ENCODE measurements around the gene POLR2L.

POLR2L gene

DNA sequence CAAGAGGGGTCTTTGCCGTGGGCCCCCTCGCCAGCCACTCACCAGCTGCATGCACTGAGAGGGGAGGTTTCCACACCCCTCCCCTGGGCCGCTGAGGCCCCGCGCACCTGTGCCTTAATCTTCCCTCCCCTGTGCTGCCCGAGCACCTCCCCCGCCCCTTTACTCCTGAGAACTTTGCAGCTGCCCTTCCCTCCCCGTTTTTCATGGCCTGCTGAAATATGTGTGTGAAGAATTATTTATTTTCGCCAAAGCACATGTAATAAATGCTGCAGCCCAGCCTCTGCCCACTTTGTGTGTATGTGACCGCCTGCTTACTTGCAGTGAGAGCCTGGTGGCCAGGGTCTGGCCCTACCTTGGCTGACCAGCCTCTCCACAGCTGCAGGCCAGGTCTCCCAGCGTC lies 17.4 kb downstream of the POLR2L start:
- no peak for DNase-seq

DNA sequence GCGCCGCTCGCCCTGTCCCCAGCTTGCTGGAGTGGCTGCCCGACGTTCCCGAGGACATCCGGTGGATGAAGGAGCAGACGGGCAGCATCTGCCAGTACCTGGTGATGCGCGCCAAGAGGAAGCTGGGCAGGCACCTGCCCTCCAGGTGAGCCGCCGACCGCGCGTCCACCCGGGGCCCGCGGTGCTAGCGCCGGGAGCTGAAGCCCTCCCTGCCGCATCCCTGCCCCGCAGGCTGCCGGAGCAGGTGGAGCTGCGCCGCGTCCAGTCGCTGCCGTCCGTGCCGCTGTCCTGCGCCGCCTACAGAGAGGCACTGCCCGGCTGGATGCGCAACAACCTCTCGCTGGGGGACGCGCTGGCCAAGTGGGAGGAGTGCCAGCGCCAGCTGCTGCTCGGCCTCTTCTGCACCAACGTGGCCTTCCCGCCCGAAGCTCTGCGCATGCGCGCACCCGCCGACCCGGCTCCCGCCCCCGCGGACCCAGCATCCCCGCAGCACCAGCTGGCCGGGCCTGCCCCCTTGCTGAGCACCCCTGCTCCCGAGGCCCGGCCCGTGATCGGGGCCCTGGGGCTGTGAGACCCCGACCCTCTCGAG lies 17.9 kb downstream of the POLR2L start:
- DNase-seq = peak; percentile 45

DNA sequence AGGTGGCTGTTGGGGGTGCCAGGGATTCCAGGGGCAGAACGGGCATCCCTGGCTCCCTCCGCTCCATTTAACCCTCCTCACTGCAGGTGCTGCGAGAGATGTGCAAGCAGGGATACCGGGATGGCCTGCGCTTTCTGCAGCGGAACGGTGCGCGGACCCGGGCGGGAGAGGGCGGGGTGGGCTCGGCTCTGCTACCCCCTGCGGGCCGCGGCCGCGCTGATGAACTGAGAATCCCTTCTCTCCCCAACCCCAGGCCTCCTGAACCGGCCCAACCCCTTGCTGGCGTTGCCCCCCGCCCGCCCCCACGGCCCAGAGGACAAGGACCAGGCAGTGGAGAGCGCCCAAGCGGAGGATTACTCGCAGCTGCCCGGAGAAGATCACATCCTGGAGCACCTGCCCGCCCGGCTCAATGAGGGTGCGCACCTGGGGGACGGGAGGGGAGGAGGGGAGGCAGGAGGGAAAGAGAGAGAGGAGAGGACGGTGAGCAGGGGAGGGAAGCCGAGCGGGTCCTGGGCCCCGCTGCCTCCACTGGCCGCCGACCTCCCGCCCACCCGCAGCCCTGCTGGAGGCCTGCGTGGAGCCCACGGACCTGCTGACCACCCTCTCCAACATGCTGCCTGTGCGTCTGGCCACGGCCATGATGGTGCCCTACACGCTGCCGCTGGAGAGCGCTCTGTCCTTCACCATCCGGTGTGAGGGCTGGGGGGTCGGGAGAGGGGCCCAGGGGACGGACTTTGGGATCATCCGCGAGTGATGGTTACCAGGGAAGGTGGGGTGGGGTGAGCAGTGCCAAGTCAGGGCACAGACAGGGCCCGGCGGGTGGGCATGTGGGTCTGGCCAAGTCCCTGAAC lies 18.7 kb downstream of the POLR2L start:
- DNase-seq = no peak

DNA sequence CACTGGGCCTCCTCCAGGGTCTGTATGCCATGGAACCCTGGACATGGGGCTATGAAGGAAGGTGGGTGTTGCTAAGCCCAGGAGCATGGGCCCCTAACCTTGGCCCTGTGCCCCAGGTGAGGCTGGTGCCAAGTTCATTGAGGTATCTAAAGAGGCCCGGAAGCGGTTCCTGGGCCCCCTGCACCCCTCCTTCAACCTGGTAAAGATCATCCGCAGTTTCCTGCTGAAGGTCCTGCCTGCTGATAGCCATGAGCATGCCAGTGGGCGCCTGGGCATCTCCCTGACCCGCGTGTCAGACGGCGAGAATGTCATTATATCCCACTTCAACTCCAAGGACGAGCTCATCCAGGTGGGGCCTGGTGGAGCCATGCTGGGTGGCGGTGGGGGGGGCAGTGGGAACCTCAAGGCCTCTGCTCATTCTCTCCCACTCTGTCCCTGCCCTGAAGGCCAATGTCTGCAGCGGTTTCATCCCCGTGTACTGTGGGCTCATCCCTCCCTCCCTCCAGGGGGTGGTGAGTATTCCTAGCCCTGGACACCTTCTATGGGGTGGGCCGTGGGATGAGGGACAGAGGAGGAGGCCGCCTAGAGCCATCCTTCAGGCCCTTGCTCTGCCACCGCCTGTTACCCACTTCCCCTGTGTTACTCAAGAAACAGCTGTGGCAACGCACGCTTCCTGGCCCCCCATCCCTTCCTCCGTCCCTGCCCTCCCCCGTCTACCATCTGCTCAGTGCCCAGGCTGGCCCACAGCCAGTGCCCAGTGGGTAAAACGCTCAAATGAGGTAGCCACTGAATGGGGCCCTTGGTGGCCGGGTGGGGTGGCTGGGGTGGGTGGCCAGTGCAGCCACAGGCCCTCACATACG lies 20.6 kb downstream of the POLR2L start:
- DNase-seq = no peak

DNA sequence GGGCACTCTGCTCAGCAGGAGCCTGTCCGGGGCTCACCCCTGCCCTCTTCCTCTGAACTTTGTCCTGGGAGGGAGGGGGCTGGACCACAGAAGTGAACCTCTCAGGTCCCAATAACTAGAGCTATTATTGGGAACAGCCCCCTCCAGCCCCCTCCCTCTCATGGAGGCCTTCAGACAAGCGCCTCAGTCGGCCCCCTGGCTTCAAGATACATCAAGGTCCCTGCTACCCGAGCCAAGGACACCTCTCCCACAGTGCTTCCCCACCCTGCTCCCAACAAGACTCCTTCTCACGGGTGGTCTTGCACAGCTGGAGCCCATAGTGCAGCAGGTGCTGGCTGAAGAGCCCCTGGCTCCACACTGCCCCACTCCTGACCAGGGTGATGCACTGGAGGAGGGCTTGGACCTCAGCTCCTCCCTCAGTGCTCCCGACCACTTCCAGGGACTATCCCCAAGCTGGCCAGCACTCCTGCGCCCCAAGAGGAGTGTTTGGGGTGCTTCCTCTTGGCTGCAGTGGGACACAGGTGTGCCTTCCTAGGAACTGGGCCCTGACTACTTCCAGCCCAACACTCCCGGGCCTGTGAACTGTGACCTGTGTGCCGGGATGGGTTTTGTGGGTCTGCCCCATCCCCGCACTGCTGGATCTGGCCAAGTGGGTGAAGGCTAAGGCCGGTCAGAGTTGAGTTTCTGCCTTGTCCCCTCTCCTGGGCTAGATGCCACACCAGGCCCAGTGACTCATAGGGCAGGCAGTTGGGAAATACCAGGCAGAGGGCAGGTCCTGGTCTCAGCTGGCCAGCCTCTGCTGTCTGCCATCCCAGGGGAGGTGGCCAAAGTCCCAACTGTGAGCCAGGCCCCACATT lies 21.4 kb downstream of the POLR2L start:
- no peak for DNase-seq

DNA sequence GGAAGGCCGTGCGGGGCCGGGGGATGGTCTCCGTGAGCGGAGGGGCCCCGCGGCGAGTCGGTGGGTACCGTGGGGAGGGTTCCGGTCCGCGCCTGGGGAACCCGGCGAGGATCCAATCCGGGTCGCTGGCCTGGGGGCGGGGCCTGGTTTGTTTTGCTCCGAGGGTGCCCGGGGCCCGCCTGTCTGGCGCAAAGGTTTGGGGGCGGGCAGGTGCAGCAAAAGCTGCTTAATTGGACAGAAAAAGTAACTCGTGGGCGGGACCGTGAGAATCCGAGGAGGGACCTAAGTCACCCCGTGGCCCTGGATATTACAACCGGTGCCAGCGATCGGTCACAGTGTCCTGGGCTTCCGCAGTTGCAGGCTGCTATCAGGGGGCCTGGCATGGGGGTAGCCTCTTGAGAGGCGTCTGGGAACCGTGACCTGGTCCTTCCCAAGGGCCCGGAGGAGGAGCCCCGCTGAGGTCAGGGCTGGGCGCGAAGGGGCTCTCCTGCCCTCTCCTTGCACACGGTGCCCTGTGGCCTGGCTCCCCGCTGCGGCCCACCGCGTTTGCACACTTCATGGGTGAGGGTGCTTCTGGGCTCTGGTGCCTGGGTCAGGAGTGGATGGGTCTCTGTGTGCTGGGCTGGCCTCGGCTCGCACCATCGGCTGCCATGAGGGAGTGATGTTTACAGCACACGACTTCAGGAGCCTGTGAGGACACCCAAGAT lies 22.2 kb downstream of the POLR2L start:
- peak; percentile 17 for DNase-seq

DNA sequence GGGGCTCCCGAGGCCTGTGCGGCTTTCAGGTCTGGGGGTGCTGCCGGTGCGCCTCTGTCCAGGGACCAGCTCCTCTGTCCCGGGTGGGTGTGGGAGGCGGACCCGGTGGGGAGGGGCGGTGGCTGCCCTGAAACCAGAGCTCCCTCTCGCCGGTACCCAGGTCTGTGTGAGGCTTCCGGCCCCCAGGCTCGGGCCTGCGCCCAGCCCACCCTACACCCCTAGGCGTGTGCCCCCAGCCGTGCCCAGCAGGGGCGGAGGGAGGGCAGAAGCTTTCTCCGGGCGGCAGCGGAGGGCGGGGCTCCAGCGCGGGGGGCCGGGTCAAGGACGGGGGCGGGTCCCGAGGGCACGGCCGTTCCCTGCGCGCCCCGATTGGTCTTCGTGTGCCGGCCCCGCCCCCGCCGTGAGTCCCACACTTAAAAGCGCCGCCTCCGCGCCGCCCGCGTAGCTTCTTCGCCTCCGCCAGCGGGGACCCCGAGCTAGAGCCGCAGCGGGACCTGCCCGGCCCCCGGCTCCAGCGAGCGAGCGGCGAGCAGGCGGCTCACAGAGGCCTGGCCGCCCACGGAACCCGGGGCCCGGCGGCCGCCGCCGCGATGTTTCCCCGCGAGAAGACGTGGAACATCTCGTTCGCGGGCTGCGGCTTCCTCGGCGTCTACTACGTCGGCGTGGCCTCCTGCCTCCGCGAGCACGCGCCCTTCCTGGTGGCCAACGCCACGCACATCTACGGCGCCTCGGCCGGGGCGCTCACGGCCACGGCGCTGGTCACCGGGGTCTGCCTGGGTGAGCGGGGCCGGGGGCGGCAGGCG lies 23.0 kb downstream of the POLR2L start:
- no peak for DNase-seq

DNA sequence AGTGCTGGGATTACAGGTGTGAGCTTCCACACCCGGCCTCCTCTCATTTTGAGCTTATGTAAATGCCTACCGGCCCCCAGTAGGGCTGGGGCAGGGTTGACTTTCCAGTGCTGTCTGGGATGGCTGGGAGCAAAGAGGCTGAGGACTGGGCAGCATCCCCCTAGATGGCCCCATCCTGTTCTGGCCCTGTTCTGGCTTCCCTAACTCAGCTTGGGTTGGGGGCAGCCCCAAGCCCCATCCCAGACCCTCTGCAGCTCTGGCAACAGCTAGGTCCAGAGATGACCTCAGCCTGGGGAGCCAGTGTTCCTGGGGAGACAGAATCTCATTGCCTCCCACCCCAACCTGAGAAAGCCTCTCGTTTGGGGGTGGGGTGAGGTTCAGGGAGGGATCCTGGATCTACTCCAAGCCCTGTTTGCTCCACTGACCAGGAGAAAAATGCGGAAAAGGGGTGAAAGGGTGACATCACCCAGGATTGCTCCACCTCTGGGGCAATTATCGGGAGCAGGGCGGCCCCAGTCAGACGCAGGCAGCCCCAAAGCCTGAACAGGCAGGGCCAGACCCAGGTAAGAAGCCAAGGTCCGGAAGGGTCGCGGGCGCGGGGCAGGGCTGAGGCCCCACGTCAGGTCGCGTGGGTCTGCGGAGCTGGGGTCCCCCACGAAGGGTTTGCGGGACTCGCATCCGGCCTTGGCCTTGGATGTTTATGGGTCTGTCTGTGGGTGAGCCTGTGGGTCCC lies 23.8 kb downstream of the POLR2L start, which contains the start of gene PNPLA2:
Gene PNPLA2 (plus strand): TSS at position 519 of the 733 bp plus-strand sequence. CDS start 805 bp downstream, outside the sequence.
- no peak for DNase-seq

DNA sequence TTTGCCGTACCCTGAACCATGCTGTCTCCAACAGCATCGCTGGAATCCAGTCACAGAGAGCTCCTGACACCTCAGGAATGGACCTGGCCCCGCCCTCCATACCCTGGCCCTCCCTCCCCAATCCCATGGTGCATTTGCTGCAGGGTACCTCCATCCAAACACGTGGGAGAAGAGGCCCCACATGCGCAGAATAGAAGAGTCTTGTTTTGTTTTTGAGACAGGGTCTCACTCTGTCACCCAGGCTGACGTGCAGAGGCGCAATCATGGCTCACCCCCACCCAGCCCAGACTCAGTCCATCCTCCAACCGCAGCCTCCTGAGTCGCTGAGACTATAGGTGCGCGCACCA lies 25.9 kb downstream of the POLR2L start:
- DNase-seq = no peak

DNA sequence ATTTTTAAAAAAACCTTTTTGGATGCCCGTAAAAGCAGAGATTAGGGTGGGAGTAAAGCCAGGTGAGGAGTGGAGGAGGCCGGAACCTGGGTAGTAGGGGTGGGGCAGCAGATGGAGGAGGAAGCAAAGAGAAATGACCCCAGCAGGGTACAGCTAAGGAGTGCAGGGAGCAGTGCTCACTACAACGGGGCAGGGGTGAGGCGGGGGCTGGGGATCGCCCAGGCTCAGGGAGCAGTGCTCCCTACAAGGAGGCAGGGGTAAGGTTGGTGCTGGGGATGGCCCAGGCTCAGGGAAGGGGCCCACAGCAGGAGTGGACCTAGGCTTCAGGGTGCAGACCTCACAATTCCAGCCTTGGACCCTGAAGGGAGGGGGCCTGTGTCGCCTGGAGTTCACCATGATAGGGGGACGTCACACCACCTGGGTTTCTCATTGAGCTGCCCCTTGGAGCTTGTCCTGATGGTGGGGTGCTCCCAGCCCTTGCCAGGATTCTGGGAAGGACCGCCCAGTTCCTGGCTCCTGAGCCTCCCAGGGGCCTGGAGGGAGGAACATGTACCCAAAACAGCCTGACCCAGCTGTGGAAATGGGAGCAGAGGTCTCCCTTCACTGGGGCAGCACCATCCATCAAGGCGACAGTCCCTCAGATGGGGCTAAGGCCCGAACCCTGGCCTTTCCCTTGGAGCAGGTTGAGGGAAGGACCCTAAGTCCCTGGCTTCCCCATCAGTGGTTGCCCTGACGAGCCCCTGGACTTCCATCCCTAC lies 26.5 kb downstream of the POLR2L start:
- DNase-seq = no peak

DNA sequence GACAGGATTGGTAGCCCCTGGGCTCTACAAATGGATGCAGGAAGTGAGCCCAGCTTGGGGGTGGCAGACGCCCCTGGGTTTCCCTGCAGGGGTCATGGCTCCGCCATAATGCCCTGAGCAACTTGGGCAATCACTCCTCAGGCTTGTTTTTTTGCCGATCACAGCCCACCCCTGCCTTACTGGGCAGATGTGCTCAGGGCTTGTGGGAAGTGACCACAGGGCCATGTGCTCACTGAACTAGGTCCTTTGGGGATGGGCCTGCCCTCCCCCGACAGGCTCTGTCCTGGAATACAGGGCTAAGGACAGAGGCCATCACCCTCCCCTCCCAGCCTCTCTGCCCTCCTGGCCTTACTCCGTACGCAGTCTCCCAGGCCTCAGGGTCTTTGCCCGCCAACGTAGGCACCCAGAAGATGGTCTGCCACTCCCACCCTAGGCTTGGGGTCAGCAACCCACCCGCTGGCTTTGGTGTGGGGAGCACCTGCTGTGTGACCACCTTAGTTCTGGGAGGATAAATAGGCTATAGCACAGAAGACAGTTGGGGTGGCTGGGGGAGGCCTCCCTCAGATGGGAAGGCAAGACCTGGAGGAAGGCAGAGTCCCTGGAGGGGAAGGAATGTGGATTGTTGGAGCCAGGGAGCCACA lies 28.8 kb downstream of the POLR2L start:
- DNase-seq = no peak

DNA sequence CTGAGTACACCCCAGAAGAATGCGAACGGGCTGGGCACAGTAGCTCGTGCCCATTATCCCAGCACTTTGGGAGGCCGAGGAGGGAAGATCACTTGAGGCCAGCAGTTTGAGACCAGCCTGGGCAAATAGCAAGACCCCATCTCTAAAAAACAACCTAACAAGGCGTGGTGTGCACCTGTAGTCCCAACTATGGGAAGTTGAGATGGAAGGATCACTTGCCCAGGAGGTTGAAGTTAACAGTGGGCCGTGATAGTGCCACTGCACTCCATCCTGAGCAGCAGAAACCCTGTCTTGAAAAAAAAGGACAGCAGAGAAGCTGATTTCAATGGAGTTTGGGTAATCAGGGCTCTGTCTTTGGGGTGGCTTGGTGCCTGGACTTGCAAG lies 29.3 kb downstream of the POLR2L start:
- DNase-seq = no peak

DNA sequence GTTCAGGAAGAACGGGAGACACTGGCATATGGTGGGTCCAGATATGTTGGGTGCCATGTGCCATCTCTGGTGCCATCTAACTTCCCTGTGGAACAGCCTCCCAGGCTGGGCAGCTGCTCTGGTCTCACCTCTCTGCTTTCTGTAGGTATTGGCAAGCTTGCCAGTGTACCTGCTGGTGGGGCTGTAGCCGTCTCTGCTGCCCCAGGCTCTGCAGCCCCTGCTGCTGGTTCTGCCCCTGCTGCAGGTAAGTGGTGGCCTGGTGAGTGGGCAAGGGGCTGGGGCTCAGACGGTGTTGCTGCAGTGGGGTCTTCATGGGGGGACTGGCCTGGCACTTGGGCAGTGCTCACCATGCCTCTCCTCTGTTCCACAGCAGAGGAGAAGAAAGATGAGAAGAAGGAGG lies 29.9 kb downstream of the POLR2L start:
- DNase-seq = no peak

DNA sequence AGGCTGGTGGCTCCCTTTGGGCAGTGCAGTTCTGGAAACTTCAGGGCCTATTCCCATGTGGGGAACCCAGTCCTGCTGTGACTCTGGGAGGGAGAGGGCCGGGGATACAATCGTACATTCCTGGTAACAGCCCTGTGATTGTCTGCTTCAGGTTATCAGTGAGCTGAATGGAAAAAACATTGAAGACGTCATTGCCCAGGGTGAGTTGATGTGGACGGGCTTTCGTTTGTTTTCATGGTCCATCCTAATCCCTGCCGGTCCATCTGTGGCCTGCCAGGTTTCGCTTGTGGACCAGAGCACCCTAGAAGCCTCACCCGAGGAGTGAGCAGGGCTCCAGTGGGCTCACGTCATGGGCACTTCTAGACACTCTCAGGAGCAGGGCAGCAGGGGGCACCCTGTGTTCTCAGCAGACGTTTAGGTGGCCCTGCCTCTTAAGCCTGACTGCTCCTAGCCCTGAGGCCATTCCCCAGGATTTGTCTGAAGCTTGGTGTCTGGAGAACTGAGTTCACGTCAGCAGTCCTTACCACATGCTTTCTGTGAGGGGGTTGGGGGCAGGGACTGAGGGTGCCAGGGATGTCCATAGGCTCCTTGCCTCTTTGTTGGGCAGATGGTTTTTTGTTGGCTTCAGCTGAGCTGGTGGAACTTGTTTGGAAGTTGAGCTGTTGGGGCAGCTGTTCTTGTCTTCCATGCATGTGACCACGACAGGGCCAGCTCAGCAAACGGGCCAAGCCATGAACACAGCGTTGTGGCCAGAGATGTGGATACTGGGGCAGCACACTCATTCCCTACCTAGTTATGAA lies 30.7 kb downstream of the POLR2L start:
- DNase-seq = no peak

DNA sequence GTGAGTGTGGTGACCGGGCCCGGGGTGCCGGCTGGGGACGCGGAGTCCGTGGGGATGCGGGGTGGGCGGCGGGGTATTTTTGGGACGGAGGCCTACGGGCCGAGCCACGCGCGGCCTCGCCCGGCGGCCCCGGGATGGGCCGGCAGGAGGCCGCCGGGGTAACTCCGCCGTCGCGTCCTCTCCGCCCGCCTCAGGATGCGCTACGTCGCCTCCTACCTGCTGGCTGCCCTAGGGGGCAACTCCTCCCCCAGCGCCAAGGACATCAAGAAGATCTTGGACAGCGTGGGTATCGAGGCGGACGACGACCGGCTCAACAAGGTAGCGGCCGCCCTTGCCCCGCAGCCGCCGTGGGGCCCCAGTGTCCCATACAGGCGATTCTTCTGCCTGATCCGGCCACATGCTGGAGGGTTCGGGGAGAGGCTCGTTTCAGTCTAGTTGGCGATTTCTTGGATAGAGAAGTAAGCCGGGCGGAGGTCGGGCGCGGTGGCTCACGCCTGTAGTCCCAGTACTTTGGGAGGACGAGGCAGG lies 32.2 kb downstream of the POLR2L start:
- no peak for DNase-seq

DNA sequence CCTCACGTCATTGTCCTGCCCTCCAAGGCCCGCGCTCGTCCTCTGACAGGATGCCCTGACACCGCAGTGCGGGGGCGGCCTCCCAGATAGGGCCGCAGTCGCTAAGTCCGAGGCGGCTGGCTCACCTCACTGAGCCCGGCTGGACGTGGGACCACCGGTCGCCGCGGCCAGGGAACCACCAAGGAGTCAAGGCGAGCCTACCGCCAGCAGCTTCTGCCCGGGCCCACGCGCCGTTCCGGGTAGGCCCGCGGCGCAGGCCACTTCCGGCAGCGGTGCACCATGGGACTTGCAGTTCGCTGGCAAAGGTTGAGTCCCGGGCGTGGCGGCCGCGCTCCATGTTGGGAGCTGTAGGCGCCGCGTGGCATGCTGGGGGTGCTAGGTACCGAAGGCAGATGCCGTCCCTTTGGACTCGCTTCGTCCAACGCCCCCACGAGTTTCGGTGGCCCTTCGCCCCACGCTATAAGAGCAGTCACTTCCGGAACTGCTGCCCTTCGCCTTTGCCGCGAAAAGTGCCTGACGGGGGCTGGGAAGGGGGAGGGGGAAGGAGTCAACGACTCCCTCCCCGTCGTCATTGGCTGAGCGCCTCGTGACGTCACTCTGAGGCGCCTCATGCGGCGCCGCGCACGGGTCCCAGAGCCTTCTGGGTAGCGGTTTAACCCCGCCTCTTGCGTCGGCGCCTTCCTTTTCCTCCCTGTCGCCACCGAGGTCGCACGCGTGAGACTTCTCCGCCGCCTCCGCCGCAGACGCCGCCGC lies 32.9 kb downstream of the POLR2L start, which contains the start of gene RPLP2:
Gene RPLP2 (plus strand): TSS at position 681 of the 753 bp plus-strand sequence. CDS start 268 bp downstream, outside the sequence.
- DNase-seq = peak; percentile 66

All from SHP77 treated with DMSO at 0.1 percent for 48 hours (cell line).